Panc1 (cell line): ENCODE results near the gene MRPL22.

Experiments
- CTCF ChIP-seq: fragments of 450-650 bp; IDR thresholded peaks from 2 replicates; pipeline ENCODE4 v1.5.1; 2017; ENCODE audit warnings: mild to moderate bottlenecking
- SIN3A ChIP-seq: IDR thresholded peaks from 2 replicates; pipeline ENCODE4 v1.6.1; 2012; ENCODE audit warnings: low read depth, mild to moderate bottlenecking, low read length, moderate library complexity, borderline replicate concordance; ENCODE audit not compliant: insufficient read depth

- no peak for TF ChIP-seq SIN3A
- TF ChIP-seq CTCF = no peak
Measured at GRCh38 chr5:154893381-154893780, 47.5 kb upstream of the MRPL22 start.
